Keratinocyte (primary cell): Measurements from ENCODE around the gene C22orf15. TPM values are rescaled to one million over a fixed set of nuclear protein-coding genes. Genes with fewer than 3 reads are reported as not detected.

ENCODE experiments used
- DNase-seq: peaks from one replicate; pipeline ENCODE4 v3.0.0-alpha.2; 2011; ENCODE audit warnings: low read depth, missing footprints, low spot score
- FAIRE-seq: peaks from 2 replicates; lab custom pipeline; 2011; peaks lifted over from hg19 to GRCh38; lab: Jason Lieb, UNC
- H2AFZ ChIP-seq: 2 replicates; pipeline ENCODE4 v1.6.0; 2012; ENCODE audit warnings: low read length, control low read depth, inconsistent platforms; ENCODE audit not compliant: control insufficient read depth
- H3K27ac ChIP-seq: 2 replicates; pipeline ENCODE4 v1.5.1; 2011; ENCODE audit warnings: low read length; ENCODE audit not compliant: control insufficient read depth, insufficient read depth
- H3K27me3 ChIP-seq: 3 replicates; pipeline ENCODE4 v1.6.0; 2011; ENCODE audit warnings: low read length; ENCODE audit not compliant: control insufficient read depth, insufficient read depth; ENCODE audit errors: extremely low read depth
- H3K36me3 ChIP-seq, 2 experiments: 2 replicates in 1 of 2; 3 replicates in 1 of 2; pipeline ENCODE4 v1.5.1; 2011; ENCODE audit warnings: low read length in 2 of 2, mild to moderate bottlenecking in 1 of 2; ENCODE audit not compliant: control insufficient read depth in 2 of 2, insufficient read depth in 2 of 2; ENCODE audit errors: extremely low read depth in 1 of 2
- H3K4me1 ChIP-seq: 3 replicates; pipeline ENCODE4 v1.5.1; 2011; ENCODE audit warnings: low read length; ENCODE audit not compliant: control insufficient read depth, insufficient read depth; ENCODE audit errors: extremely low read depth
- H3K4me2 ChIP-seq: 3 replicates; pipeline ENCODE4 v1.6.0; 2011; ENCODE audit warnings: low read depth, low read length; ENCODE audit not compliant: control insufficient read depth, insufficient read depth; ENCODE audit errors: extremely low read depth
- H3K4me3 ChIP-seq, 3 experiments: fragments of 200-600 bp in 1 of 3; sonication (generic) in 1 of 3; 2 replicates in 2 of 3; 3 replicates in 1 of 3; pipeline ENCODE4 v1.5.1; 2011 to 2016; ENCODE audit warnings: low read length in 3 of 3, mild to moderate bottlenecking in 3 of 3, control low read depth in 2 of 3, inconsistent platforms in 1 of 3, low read depth in 1 of 3, mixed read lengths in 1 of 3, mixed run types in 1 of 3, moderate library complexity in 1 of 3; ENCODE audit not compliant: control insufficient read depth in 2 of 3, insufficient read depth in 2 of 3; ENCODE audit errors: extremely low read depth in 1 of 3
- H3K79me2 ChIP-seq: 2 replicates; pipeline ENCODE4 v1.6.0; 2012; ENCODE audit warnings: low read length; ENCODE audit not compliant: control insufficient read depth, insufficient read depth
- H3K9ac ChIP-seq: 3 replicates; pipeline ENCODE4 v1.6.0; 2011; ENCODE audit warnings: low read length; ENCODE audit not compliant: control insufficient read depth, insufficient read depth; ENCODE audit errors: extremely low read depth
- H3K9me1 ChIP-seq: 3 replicates; pipeline ENCODE4 v1.6.0; 2011; ENCODE audit warnings: low read length; ENCODE audit not compliant: control insufficient read depth, insufficient read depth; ENCODE audit errors: extremely low read depth
- H3K9me3 ChIP-seq: 2 replicates; pipeline ENCODE4 v1.5.1; 2012; ENCODE audit warnings: low read depth, low read length; ENCODE audit not compliant: control insufficient read depth
- H4K20me1 ChIP-seq: 3 replicates; pipeline ENCODE4 v1.6.0; 2011; ENCODE audit warnings: low read length; ENCODE audit not compliant: control insufficient read depth, insufficient read depth; ENCODE audit errors: extremely low read depth
- CTCF ChIP-seq, 3 experiments: IDR thresholded peaks in 1 of 3; conservative IDR thresholded peaks in 1 of 3; optimal IDR thresholded peaks in 1 of 3; 2 replicates in 2 of 3; 3 replicates in 1 of 3; pipeline versions ENCODE3 to v1.5.1; 2011; ENCODE audit warnings: low read length in 3 of 3, mild to moderate bottlenecking in 3 of 3, moderate library complexity in 2 of 3, control low read depth in 1 of 3, inconsistent platforms in 1 of 3; ENCODE audit not compliant: insufficient read depth in 2 of 3; ENCODE audit errors: extremely low read depth in 1 of 3
- EZH2 ChIP-seq: IDR thresholded peaks from one replicate; pipeline ENCODE4 v1.6.1; 2012; ENCODE audit warnings: inconsistent platforms, mild to moderate bottlenecking, low read length, moderate library complexity
- dilution Hi-C: fragments of 300-500 bp; cut with MboI; formaldehyde crosslinking; loops from one replicate; pipeline ENCODE4 v1.7.0; 2020; ENCODE audit warnings: low sequenced_read_pairs; ENCODE audit not compliant: extremely low pct_ligation_motif_present
- polyA plus RNA-seq, 5 experiments: library from polyadenylated mRNA; depleted of rRNA in 3 of 5; stranded (reverse) in 3 of 5; stranded (forward) in 1 of 5; unstranded in 1 of 5; fragments of >200 nt; gene quantifications; 1 replicate in 1 of 5; 2 replicates in 3 of 5; 3 replicates in 1 of 5; pipeline versions ENCODE4 v1.2.1 to v1.2.3, GENCODE V29; 2011 to 2012; ENCODE audit warnings: missing spikeins in 2 of 5, low read depth in 1 of 5, low replicate concordance in 1 of 5

Gene C22orf15
- polyA plus RNA-seq, 1 donor (not counting 4 experiments of a cell fraction or from before 2014, with no cell fraction given) = not detected

GRCh38 chr22:23759566-23759965 is 3.2 kb upstream of the C22orf15 start:
- Histone ChIP-seq H3K9ac (no peak overlapping the region), H3K9me1 (no peaks in the 10 kb centered on the region), H3K4me2 (no peak overlapping the region), H3K36me3 (no peaks in the 10 kb centered on the region), H3K9me3 (no peaks in the 10 kb centered on the region), H3K27me3 (no peaks in the 10 kb centered on the region), H2AFZ (no peak overlapping the region), H3K79me2 (no peaks in the 10 kb centered on the region), H3K27ac (no peak overlapping the region), H4K20me1 (no peaks in the 10 kb centered on the region), H3K4me1 (no peaks in the 10 kb centered on the region), H3K4me3 (no peak overlapping the region)
- dilution Hi-C loops = no loop called here
- TF ChIP-seq CTCF (optimal IDR thresholded peaks at IDR 0.05 in 1 of 3, IDR thresholded peaks at IDR 0.05 in 1 of 3, conservative IDR thresholded peaks at IDR 0.05 in 1 of 3; ENCODE audit: extremely low read depth in 1 of 3, insufficient read depth in 2 of 3, low read length in 3 of 3) (no peak), EZH2 (no peak)
- DNase-seq = no peak
- FAIRE-seq = no peak

GRCh38 chr22:23760056-23760455 is 2.7 kb upstream of the C22orf15 start:
- Histone ChIP-seq H3K79me2 (no peaks in the 10 kb centered on the region), H3K27me3 (no peaks in the 10 kb centered on the region), H3K4me2 (no peak overlapping the region), H3K9me3 (no peaks in the 10 kb centered on the region), H3K9me1 (no peaks in the 10 kb centered on the region), H3K4me3 (no peak overlapping the region), H3K4me1 (no peaks in the 10 kb centered on the region), H2AFZ (no peak overlapping the region), H4K20me1 (no peaks in the 10 kb centered on the region), H3K27ac (no peak overlapping the region), H3K9ac (no peak overlapping the region), H3K36me3 (no peaks in the 10 kb centered on the region)
- FAIRE-seq = no peak
- DNase-seq = no peak
- TF ChIP-seq CTCF (optimal IDR thresholded peaks at IDR 0.05 in 1 of 3, IDR thresholded peaks at IDR 0.05 in 1 of 3, conservative IDR thresholded peaks at IDR 0.05 in 1 of 3; ENCODE audit: extremely low read depth in 1 of 3, insufficient read depth in 2 of 3, low read length in 3 of 3) (no peak), EZH2 (no peak)
- dilution Hi-C loops = no loop called here
